ENCODE results near the gene USP21.

USP21 gene

DNA sequence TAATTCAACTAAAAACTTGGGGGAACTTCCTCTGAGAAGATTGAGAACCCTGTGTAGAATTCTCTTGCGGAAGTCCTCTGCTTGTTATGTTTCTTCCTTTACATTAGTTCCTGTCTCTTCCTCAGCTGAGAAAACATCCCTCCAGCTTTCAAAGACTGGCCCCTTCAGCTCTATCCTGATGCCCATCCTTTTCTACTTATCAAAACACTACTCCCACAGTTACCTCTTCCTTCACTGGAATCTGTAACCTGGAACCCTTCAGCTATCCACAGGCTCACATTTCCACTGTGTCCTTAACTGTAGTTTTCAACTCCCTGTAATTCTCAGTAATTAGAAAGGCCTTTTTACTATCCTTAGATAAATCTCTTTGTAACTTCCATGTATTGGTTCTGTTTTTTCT lies 20.9 kb upstream of the USP21 start:
- H3K4me3 ChIP-seq (replicated peaks; ENCODE audit: low read depth, low read length), result no peak overlapping the region
- TF ChIP-seq, protein P1, sequence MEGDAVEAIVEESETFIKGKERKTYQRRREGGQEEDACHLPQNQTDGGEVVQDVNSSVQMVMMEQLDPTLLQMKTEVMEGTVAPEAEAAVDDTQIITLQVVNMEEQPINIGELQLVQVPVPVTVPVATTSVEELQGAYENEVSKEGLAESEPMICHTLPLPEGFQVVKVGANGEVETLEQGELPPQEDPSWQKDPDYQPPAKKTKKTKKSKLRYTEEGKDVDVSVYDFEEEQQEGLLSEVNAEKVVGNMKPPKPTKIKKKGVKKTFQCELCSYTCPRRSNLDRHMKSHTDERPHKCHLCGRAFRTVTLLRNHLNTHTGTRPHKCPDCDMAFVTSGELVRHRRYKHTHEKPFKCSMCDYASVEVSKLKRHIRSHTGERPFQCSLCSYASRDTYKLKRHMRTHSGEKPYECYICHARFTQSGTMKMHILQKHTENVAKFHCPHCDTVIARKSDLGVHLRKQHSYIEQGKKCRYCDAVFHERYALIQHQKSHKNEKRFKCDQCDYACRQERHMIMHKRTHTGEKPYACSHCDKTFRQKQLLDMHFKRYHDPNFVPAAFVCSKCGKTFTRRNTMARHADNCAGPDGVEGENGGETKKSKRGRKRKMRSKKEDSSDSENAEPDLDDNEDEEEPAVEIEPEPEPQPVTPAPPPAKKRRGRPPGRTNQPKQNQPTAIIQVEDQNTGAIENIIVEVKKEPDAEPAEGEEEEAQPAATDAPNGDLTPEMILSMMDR (IDR thresholded peaks at IDR 0.05; ENCODE audit: low read depth, low read length, missing control alignments), result no peak
- DNase-seq (ENCODE audit: extremely low read depth, low read depth), result no peak

DNA sequence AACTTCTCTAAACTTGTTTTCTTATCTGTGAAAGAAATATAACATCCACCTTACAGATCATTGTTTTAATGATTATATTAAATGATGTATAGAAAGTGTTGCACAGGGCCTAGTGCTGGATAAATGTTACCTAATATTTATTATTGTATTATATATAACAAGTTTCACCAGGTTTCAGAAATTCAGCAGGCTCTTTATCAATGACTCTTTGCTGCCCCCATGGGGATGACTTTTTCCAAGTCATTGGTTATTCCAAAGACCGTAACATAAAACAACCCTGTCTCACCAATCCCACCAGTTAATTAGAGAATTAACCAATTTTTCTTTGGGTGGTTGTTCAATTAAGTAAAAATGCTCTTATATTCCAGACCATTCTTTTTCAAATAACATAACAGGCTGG lies 19.5 kb upstream of the USP21 start:
- TF ChIP-seq, protein P1 (IDR thresholded peaks at IDR 0.05; ENCODE audit: low read depth, low read length, missing control alignments), result peak; percentile 48
- no peak for DNase-seq (ENCODE audit: extremely low read depth, low read depth)
- no peak overlapping the region for H3K4me3 ChIP-seq (replicated peaks; ENCODE audit: low read depth, low read length)

DNA sequence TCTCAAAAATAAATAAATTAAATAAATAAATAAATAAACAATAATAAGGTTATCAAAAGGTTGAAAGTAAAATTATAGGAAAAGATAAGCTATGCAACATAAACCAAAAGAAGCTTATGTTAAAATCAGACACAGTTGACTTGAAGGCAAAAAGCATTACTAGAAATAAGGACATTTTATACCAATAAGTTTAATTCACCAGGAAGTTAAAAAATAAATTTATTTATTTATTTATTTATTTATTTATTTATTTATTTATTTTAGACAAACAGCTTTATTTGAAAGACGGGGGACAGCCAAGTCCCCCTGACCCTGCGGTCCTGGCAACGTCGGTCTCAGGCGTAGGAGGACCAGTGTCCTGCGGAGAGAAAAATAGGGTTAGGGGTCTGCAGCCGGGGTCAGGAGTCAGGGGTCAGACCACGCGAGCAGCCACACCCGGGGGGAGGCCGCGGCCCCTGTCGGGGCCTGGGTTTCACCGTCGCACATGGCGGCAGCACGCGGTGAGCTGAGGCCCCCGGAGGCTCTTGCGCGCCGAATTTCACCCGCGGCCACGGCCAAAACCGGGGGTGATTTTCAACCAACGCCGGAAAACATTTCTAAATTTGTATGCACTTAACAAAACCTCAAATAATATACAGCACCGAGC lies 18.4 kb upstream of the USP21 start:
- no peak overlapping the region for H3K4me3 ChIP-seq (replicated peaks; ENCODE audit: low read depth, low read length)
- no peak for DNase-seq (ENCODE audit: extremely low read depth, low read depth)
- TF ChIP-seq, protein P1 (IDR thresholded peaks at IDR 0.05; ENCODE audit: low read depth, low read length, missing control alignments), result no peak

DNA sequence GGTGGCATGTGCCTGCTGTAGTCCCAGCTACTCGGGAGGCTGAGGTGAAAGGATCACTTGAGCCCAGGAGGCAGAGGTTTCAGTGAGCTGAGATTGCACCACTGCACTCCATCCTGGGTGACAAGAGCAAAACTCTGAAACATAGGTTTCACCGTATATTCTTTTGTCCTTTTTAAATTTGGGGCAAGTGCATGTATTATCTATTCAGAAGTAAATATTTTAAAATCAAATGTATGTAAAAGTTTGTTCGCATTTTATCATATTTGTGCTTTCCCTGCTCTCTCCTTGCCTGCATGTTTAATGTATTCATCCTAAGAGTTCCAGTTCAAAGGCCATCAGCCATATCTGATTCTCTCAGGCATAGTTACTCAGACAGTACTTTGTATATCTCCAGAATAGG lies 13.5 kb upstream of the USP21 start:
- no peak for DNase-seq (ENCODE audit: extremely low read depth, low read depth)
- no peak overlapping the region for H3K4me3 ChIP-seq (replicated peaks; ENCODE audit: low read depth, low read length)
- TF ChIP-seq, protein P1 (IDR thresholded peaks at IDR 0.05; ENCODE audit: low read depth, low read length, missing control alignments), result no peak

DNA sequence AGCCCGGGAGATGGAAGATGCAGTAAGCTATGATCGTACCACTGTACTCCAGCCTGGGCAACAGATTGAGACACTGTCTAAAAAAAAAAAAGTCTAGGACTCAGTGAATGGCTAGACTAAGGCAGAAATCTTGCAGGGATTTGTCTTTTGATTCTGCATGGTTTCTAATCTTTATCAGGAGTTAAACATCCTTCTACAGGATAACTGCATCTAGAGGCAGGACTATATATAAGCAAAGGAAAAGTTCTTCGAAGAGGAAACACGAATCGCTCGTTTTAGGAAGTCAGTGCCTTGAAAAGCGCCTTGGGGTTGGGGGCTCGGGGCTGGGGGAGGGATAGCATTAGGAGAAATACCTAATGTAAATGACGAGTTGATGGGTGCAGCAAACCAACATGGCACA lies 6.1 kb upstream of the USP21 start:
- peak overlapping the region; percentile 69 for H3K4me3 ChIP-seq (replicated peaks; ENCODE audit: low read depth, low read length)
- TF ChIP-seq, protein P1 (IDR thresholded peaks at IDR 0.05; ENCODE audit: low read depth, low read length, missing control alignments), result no peak
- DNase-seq (ENCODE audit: extremely low read depth, low read depth), result no peak

DNA sequence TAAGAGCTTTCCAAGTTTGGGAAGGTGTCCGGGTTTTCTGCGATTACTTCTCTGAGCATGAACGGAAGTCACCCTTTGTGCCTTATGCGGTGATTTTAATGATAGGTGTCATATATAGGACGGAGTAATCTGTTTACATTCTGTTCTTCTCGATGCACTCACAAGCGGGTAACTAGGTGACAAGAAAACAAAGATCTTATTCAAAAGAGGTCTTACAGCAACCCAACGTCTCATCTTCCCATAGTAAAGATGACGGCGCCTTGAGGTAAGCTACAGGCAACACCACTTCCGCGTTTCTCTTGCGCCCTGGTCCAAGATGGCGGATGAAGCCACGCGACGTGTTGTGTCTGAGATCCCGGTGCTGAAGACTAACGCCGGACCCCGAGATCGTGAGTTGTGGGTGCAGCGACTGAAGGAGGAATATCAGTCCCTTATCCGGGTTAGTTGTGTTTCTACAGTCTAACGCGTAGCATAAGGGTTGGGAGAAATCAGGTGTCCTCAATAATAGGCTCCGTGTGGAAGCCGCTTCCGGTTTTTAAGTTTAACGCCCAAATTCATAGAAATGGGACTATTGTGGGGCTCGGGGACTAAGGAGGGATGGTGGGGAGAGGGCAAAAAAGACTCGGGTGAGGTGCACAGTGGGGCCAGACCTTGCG lies 5.5 kb upstream of the USP21 start, which contains the start of gene UFC1:
TSS of gene UFC1 (plus strand) at position 297 of the 656 bp plus-strand sequence. CDS start at position 317, 20 bp downstream.
- TF ChIP-seq, protein P1 (IDR thresholded peaks at IDR 0.05; ENCODE audit: low read depth, low read length, missing control alignments), result no peak
- H3K4me3 ChIP-seq (replicated peaks; ENCODE audit: low read depth, low read length), result peak within 1 kb of the TSS; percentile 69
- peak; percentile 75 for DNase-seq (ENCODE audit: extremely low read depth, low read depth)

All from HFF-Myc (cell line).